ENCODE results near the gene PANX2.

DNA sequence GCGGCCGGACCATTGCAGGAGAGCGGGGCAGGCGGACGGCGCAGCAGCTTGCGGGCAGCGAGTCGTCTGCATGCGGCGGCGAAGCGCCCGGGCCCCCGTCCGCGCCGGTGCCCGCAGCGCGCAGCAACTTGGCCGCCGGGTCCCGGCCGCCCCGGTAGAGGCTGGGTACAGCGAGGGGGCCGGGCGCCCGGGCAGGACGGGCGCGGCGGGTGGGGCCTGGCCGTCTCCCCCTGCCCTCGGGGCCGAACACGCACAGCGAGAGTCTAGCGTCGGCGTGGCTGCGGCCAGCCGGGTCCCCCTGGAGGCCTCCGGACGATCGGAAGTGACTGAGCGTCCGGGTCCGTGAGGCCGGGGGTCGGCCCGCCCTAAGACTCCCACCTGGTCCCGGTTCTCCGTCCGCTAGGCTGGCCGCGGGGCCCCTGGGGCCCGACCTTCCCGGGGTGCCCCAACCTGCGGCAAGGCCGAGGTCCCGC, 14.4 kb downstream of the PANX2 start:
- TF ChIP-seq POLR2A (IDR thresholded peaks at IDR 0.05; ENCODE audit: extremely low read depth, insufficient read length) (no peak), MYC (IDR thresholded peaks at IDR 0.05; ENCODE audit: low read depth, low read length) (no peak)
